Measurements from ENCODE around the gene TMEM86A.

DNA sequence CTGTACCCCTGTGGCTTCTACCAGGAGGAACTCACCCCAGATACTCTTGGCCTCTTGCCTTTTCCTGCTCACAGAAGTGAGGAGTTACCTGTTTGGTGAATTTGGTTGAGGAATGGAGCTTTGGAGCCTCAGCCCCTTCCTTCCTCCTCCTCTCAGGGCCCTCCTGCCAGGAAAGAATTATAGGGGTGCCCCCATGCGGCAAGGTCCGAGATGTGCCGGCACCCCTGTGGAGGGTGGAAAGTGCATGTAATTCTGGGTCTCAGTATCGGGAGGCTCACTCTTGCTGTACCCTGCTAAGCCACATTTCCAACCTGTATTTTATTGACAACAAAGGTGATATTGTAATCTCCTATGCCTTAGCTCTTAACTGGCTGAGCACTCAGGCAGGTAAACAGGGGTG lies 41.1 kb downstream of the TMEM86A start:
- TF ChIP-seq RAD21 (IDR thresholded peaks at IDR 0.05; ENCODE audit: low read length) (no peak), POLR2A (IDR thresholded peaks at IDR 0.05; ENCODE audit: low read depth, low read length) (no peak), CEBPB (IDR thresholded peaks at IDR 0.05; ENCODE audit: low read depth, low read length) (no peak), RFX5 (IDR thresholded peaks at IDR 0.05; ENCODE audit: low read depth, low read length) (no peak), NFE2L2 (IDR thresholded peaks at IDR 0.05; ENCODE audit: low read depth, low read length) (no peak), MXI1 (IDR thresholded peaks at IDR 0.05; ENCODE audit: borderline replicate concordance, low read depth, low read length) (no peak)
- TF ChIP-seq, protein P1, sequence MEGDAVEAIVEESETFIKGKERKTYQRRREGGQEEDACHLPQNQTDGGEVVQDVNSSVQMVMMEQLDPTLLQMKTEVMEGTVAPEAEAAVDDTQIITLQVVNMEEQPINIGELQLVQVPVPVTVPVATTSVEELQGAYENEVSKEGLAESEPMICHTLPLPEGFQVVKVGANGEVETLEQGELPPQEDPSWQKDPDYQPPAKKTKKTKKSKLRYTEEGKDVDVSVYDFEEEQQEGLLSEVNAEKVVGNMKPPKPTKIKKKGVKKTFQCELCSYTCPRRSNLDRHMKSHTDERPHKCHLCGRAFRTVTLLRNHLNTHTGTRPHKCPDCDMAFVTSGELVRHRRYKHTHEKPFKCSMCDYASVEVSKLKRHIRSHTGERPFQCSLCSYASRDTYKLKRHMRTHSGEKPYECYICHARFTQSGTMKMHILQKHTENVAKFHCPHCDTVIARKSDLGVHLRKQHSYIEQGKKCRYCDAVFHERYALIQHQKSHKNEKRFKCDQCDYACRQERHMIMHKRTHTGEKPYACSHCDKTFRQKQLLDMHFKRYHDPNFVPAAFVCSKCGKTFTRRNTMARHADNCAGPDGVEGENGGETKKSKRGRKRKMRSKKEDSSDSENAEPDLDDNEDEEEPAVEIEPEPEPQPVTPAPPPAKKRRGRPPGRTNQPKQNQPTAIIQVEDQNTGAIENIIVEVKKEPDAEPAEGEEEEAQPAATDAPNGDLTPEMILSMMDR (conservative IDR thresholded peaks at IDR 0.05; ENCODE audit: low read depth, low read length): no peak

All from IMR-90 (cell line).